LNCAP (cell line): ENCODE data around the gene IQCK.

Experiments
- CTCF ChIP-seq: fragments of 450-650 bp; IDR thresholded peaks from 2 replicates; pipeline ENCODE4 v1.5.1; 2017; ENCODE audit warnings: mild to moderate bottlenecking

The IQCK gene

GRCh38 chr16:19708296-19709205, 9.5 kb upstream of the IQCK start:
- no peak for TF ChIP-seq CTCF

DNA sequence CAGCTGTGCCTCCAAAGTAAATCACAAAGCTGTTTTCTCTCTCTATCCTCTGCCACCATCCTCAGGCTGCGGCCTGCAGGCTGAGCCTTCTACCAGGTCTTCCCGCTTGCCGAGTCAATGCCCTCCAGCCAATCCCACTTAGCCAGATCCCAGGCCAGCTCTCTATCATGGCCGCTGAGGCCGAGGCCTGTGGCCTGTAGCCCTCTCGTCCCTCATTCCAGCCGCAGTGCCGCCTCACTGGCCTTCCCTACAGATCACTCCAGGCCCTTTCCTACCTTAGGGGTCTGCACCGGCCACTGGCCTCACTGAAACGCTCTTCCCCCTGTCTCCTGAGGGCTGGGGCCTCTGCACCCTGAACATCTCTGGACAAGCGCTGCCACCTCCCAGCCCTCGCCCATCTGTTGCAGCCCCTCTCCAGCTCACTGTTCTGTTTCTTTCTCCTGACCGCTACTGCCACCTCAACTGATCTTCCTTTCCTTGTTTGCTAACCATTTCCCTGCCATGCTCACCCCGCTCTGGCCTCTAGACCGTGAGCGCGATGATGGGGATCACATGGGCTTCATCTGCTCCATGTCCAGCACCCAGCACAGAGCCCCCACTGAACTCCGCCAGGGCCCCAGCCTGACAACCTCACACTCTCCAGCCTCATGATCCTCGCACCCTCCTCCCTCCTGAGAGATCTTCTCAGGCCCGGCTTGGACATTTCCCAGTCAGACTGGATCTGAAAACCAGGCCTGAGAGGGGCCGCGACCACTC, 8.5 kb upstream of the IQCK start:
- no peak for TF ChIP-seq CTCF

- TF ChIP-seq CTCF: no peak
Observed at GRCh38 chr16:19710191-19710908, 7.7 kb upstream of the IQCK start.

- TF ChIP-seq CTCF: no peak
Observed at GRCh38 chr16:19710991-19711545, 7.0 kb upstream of the IQCK start.

DNA sequence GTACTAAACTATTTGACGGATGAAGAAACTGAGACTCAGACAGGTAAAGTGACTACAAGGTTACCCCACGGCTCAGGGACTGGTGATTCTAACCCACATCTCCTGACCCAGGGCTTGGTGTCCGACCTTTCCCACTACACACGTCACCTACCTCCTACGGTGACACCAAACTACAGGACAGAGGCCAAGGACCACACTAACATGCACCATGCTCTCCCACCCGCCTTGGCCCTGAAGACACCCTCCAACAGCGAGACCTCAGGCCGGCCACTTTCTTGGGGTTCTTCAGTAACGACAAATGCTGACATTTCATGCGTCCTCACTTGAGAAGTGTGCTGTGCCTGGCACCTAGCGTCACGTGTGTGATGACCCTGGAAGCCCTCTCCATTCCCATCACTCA, 6.4 kb upstream of the IQCK start:
- TF ChIP-seq CTCF: no peak

- TF ChIP-seq CTCF: no peak
Observed at GRCh38 chr16:19712418-19713058, 5.5 kb upstream of the IQCK start.

- TF ChIP-seq CTCF: no peak
Observed at GRCh38 chr16:19713697-19714096, 4.4 kb upstream of the IQCK start.
